Keratinocyte (primary cell): Measurements from ENCODE around the gene DYNC1I1.

Experiments
- CTCF ChIP-seq, 3 experiments: IDR thresholded peaks in 1 of 3; conservative IDR thresholded peaks in 1 of 3; optimal IDR thresholded peaks in 1 of 3; 2 replicates in 2 of 3; 3 replicates in 1 of 3; pipeline versions ENCODE3 to v1.5.1; 2011; ENCODE audit warnings: low read length in 3 of 3, mild to moderate bottlenecking in 3 of 3, moderate library complexity in 2 of 3, control low read depth in 1 of 3, inconsistent platforms in 1 of 3; ENCODE audit not compliant: insufficient read depth in 2 of 3; ENCODE audit errors: extremely low read depth in 1 of 3
- EZH2 ChIP-seq: IDR thresholded peaks from one replicate; pipeline ENCODE4 v1.6.1; 2012; ENCODE audit warnings: inconsistent platforms, mild to moderate bottlenecking, low read length, moderate library complexity

GRCh38 chr7:96122746-96123145 lies 350.4 kb downstream of the DYNC1I1 start:
- TF ChIP-seq CTCF (optimal IDR thresholded peaks at IDR 0.05 in 1 of 3, IDR thresholded peaks at IDR 0.05 in 1 of 3, conservative IDR thresholded peaks at IDR 0.05 in 1 of 3; ENCODE audit: extremely low read depth in 1 of 3, insufficient read depth in 2 of 3, low read length in 3 of 3) (no peak), EZH2 (no peak)
